Effector memory CD4-positive, alpha-beta T cell (primary cell): Measurements from ENCODE around the gene RNF186.
"Not testable (repeated sequence)": the region's sequence is repeated elsewhere in the genome, so short reads cannot be mapped to it uniquely, and the experiment has no call there.

Experiments
- DNase-seq, 3 donors: peaks; one replicate each; pipeline ENCODE4 v3.0.0-alpha.2; 2020
- H3K27ac ChIP-seq: 2 replicates; pipeline ENCODE4 v1.7.0; 2013; ENCODE audit warnings: mild to moderate bottlenecking, low read length, moderate library complexity; ENCODE audit not compliant: insufficient read depth, poor library complexity, severe bottlenecking
- H3K27me3 ChIP-seq: replicated peaks from 2 replicates; pipeline ENCODE4 v1.7.0; 2013; ENCODE audit warnings: mild to moderate bottlenecking, low read length; ENCODE audit not compliant: insufficient read depth, control insufficient read depth, poor library complexity, severe bottlenecking
- H3K36me3 ChIP-seq: 2 replicates; pipeline ENCODE4 v1.7.0; 2013; ENCODE audit warnings: mild to moderate bottlenecking, low read length, moderate library complexity; ENCODE audit not compliant: control insufficient read depth, insufficient read depth
- H3K4me1 ChIP-seq: 2 replicates; pipeline ENCODE4 v1.7.0; 2013; ENCODE audit warnings: low read length, mild to moderate bottlenecking; ENCODE audit not compliant: control insufficient read depth, insufficient read depth, poor library complexity, severe bottlenecking
- H3K4me3 ChIP-seq: 2 replicates; pipeline ENCODE4 v1.7.0; 2013; ENCODE audit warnings: low read length, low read depth, mild to moderate bottlenecking; ENCODE audit not compliant: insufficient read depth, poor library complexity, severe bottlenecking
- H3K9me3 ChIP-seq: 2 replicates; pipeline ENCODE4 v1.7.0; 2013; ENCODE audit warnings: mild to moderate bottlenecking, low read length, moderate library complexity; ENCODE audit not compliant: control insufficient read depth

RNF186 gene

DNA sequence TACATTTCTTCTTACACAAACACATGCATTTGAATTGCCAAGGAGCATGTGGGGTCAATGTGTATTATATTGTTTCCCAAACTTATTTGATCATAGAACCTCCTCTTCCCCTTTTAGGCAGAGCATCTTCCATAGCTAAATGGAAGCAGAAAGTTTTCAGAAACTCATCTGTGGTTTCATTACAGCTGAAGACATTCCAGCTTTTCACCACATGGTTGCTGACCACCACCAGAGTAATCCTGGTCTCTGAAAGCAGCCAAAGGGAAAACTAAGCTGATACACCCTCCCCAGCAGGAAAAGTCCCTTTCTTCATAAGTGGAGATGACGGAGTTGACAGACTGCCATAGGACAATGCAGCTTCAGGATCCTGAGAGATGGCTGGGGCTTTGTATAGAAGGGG is 37.0 kb upstream of the RNF186 start:
- H3K27ac ChIP-seq: no peak overlapping the region
- no peaks in the 10 kb centered on the region for H3K4me1 ChIP-seq
- no peak for DNase-seq
- H3K27me3 ChIP-seq: no peaks in the 10 kb centered on the region
- no peak overlapping the region for H3K4me3 ChIP-seq
- H3K9me3 ChIP-seq: no peaks in the 10 kb centered on the region
- no peaks in the 10 kb centered on the region for H3K36me3 ChIP-seq

DNA sequence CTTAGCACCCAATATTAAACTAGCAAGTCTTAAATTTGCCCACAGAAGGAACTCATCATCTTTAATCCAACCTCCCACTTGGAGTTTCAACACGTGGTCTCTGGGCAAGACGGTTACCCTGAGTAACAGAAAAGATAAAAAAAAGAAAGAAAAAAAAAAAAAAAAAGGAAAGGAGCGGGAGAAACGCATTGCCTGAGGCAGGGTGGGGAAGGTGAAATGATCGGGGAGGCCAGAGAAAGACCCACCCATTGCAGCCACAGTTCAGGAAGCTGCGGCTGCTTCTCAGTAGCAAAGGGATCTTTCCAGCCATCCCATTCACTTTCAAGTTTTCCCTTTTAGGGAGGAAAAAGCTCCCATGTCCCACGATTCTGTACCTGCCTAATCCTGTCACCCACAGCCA is 35.1 kb upstream of the RNF186 start:
- Histone ChIP-seq H3K4me3 (no peak overlapping the region), H3K4me1 (no peaks in the 10 kb centered on the region), H3K27ac (no peak overlapping the region), H3K27me3 (no peaks in the 10 kb centered on the region), H3K9me3 (no peaks in the 10 kb centered on the region), H3K36me3 (no peaks in the 10 kb centered on the region)
- no peak for DNase-seq

DNA sequence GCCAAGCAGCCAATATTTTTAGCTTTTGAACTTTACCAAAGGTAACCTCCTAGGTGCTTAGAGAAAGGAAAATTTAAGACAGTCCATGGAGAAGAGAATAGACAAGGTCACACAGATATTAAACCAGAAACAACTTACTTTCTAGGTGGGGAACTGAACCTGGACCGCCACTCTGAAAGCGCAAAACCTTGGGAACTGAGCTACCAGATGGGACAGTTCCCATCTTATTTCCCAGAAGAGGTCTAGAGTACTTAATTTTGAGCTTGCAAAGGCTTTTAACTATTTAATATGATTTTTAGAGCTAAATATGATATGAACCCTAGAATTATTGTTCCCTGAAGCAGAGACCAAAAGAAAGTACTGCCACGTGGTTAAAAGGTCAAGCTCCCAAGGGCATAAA is 34.2 kb upstream of the RNF186 start:
- H3K9me3 ChIP-seq, H3K27me3 ChIP-seq, H3K4me3 ChIP-seq, H3K27ac ChIP-seq, DNase-seq, H3K36me3 ChIP-seq, H3K4me1 ChIP-seq: not testable (repeated sequence)

DNA sequence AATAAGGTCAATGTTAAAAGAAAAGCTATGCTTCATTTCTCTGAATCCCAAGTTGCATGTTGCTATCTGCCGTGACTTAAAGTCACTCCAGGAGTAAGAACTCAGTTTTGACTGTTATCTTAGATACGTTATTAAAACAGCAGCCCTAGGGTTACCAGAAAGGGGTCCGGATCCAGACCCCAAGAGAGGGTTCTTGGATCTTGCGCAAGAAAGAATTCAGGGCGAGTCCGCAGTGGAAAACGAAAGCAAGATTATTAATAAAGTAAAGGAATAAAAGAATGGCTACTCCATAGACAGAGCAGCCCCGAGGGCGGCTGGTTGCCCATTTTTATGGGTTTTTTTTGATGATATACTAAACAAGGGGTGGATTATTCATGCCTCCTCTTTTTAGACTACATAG is 32.3 kb upstream of the RNF186 start:
- not testable (repeated sequence) for DNase-seq, H3K4me1 ChIP-seq, H3K27me3 ChIP-seq, H3K36me3 ChIP-seq, H3K9me3 ChIP-seq, H3K4me3 ChIP-seq, H3K27ac ChIP-seq

DNA sequence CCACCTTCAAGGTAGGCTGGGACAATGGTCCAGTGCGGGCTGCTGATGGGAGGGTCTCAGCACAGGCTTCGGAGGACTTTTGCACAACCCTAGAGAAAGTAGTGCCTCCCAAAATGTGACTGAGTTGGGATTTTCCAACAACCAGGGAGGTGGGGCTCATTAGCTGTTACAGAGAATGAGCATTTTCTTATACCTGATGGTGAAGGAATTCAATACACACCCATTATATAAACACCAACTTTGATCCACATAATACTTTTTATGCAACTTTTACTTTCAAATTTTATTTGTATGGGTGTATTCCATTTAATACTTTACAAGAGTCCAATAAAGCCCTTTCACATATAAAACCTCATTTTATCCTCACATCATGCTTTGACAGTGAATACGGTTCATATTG is 31.3 kb upstream of the RNF186 start:
- DNase-seq: no peak
- Histone ChIP-seq H3K36me3 (no peaks in the 10 kb centered on the region), H3K27me3 (no peaks in the 10 kb centered on the region), H3K9me3 (no peaks in the 10 kb centered on the region), H3K27ac (no peak overlapping the region), H3K4me3 (no peak overlapping the region), H3K4me1 (no peaks in the 10 kb centered on the region)

DNA sequence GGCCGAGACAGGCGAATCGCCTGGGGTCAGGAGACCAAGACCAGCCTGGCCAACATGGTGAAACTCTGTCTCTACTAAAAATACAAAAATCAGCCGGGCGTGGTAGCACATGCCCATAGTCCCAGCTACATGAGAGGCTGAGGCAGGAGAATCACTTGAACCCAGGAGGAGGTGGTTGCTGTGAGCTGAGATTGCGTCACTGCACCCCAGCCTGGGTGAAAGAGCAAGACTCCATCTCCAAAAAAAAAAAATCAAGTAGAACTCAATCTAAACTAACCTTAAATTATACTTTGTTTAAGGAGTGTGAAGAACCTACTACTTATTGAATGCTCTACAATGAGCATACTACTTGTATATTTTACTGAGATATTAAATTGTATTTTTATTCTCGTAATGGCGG is 30.5 kb upstream of the RNF186 start:
- no peak for DNase-seq
- Histone ChIP-seq H3K27me3 (no peaks in the 10 kb centered on the region), H3K4me3 (no peak overlapping the region), H3K36me3 (no peaks in the 10 kb centered on the region), H3K4me1 (no peaks in the 10 kb centered on the region), H3K9me3 (no peaks in the 10 kb centered on the region), H3K27ac (no peak overlapping the region)

DNA sequence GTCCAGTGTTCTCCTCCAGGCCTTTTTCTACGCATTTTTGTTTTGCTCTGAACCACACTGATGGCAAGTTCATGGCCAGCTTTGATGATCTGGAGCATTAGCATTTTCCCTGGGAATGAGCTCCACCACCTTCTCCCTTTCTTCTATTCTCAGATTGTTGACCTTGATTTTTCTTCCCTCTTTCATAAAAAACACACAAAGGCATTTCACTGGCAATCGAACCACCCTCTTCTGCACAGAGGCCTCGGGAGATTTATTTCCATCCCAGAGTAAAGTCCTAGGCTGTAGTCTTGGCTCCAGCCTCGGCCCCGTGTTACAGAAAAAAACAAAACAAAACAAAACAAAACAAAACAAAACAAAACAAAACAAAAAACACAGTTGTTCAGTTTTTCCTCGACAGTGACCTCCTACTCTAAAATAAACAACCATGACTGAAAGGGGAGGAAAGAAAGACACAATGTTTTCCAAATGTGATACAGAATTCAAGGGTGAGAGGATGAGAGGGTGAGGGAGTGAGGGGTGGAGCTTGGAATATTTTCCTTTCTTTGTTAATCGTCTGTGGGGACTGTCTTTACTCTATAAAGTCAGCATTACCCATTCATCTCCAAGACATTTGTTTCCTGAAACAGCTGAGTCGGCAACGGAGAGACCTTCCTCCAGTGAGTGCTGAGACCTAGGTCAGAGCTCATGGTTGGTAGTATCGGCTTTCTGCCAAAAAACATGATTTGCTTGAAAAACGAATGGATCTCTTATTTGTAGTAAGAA is 29.8 kb upstream of the RNF186 start:
- Histone ChIP-seq H3K27me3 (no peaks in the 10 kb centered on the region), H3K4me3 (no peak overlapping the region), H3K27ac (no peak overlapping the region), H3K4me1 (no peaks in the 10 kb centered on the region), H3K36me3 (no peaks in the 10 kb centered on the region), H3K9me3 (no peaks in the 10 kb centered on the region)
- no peak for DNase-seq

DNA sequence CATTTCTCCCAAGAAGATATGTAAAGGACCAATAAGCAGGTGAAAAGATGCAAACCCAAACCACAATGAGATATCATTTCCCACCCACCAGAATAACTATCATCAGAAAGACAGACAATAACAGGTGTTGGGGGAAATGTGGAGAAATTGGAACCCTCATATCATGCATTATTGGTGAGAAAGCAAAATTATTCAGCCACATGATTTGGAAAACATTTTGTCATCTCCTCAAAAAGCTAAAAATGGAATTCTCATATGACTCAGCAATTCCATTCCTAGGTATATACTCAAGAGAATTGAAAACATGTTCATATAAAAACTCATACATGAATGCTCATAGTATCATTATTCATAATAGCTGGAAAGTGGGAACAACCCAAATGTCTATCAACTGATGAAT is 25.1 kb upstream of the RNF186 start:
- DNase-seq: no peak
- H3K27ac ChIP-seq: no peak overlapping the region

DNA sequence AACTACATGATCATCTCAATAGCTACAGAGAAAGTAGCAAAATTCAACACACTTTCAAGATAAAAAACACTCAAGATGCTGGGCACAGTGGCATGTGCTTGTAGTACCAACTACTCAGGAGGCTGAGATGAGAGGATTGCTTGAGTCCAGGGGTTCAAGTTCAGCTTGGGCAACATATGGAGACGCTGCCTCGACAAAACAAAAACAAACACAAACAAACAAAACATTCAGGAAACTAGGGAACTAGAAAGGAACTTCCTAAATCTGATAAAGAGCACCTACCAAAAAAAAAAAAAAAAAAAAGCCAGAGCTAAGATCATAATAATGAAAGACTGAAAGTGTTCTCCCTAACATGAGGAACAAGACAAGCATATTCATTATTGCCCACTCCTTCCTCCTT is 22.8 kb upstream of the RNF186 start:
- Histone ChIP-seq H3K27ac (no peak overlapping the region), H3K4me1 (no peaks in the 10 kb centered on the region), H3K36me3 (no peaks in the 10 kb centered on the region), H3K4me3 (no peak overlapping the region), H3K9me3 (no peaks in the 10 kb centered on the region), H3K27me3 (no peaks in the 10 kb centered on the region)
- no peak for DNase-seq

More for the DNA sequence above, 25.1 kb upstream of the RNF186 start:
- Histone ChIP-seq H3K36me3 (no peaks in the 10 kb centered on the region), H3K4me3 (no peak overlapping the region), H3K4me1 (no peaks in the 10 kb centered on the region), H3K27me3 (no peaks in the 10 kb centered on the region), H3K9me3 (no peaks in the 10 kb centered on the region)

DNA sequence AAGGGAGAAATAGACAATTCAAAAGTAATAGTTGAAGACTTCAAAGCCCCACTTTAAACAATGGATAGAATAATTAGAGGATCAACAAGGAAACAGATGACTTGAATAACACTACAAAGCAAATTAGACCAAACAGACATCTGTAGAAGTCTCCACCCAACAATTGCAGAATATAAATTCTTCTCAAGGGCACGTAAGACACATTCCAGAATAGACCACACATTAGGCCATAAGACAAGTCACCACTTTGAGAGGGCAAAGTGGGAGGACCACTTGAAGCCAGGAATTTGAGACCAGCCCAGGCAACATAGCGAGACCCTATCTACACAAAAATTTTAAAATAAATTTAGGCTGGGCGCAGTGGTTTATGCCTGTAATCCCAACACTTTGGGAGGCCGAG is 20.5 kb upstream of the RNF186 start:
- DNase-seq: no peak
- no peak overlapping the region for H3K27ac ChIP-seq
- H3K27me3 ChIP-seq: peaks cover 4% of the 10 kb centered on the region
- no peaks in the 10 kb centered on the region for H3K9me3 ChIP-seq
- no peaks in the 10 kb centered on the region for H3K36me3 ChIP-seq
- H3K4me3 ChIP-seq: no peak overlapping the region
- H3K4me1 ChIP-seq: no peaks in the 10 kb centered on the region
